K562 (cell line): Measurements from ENCODE around the gene SRGAP3. TPM values are rescaled to one million over a fixed set of nuclear protein-coding genes. Genes with fewer than 3 reads are reported as not detected.

Experiments
- ATAC-seq: fragments of 200-7000 bp; cut with Tn5 transposase; 3 replicates; pipeline ENCODE4 v1.9.1; 2020; ENCODE audit warnings: moderate library complexity
- BruUV-seq: library from RNA; stranded (reverse); fragments of 400-500 nt; replicated peaks from 2 replicates; lab custom pipeline; 2021; lab: Mats Ljungman, UMichigan
- CTCF ChIA-PET: fragments of 300-600 bp; formaldehyde crosslinking; extraction: SDS; loops from one replicate; lab custom pipeline; 2021; ENCODE audit warnings: low intra/inter-chr PET ratio; lab: Yijun Ruan, JAX
- POLR2A ChIA-PET: fragments of 300-600, 350-650 bp; sonication (Branson Sonifier 250); formaldehyde crosslinking; extraction: SDS; loops from one replicate; lab custom pipeline; 2021; ENCODE audit warnings: antibody characterized with exemption, inconsistent platforms; lab: Yijun Ruan, JAX
- DNase-seq, 4 experiments: peaks; one replicate each; pipeline versions ENCODE4 v3.0.0 to v3.0.0-alpha.2; 2011 to 2018; ENCODE audit warnings: low spot score in 3 of 4, mixed read lengths in 3 of 4; ENCODE audit errors: extremely low read depth in 1 of 4
- FAIRE-seq: peaks from 2 replicates; lab custom pipeline; 2011; peaks lifted over from hg19 to GRCh38; lab: Jason Lieb, UNC
- H2AFZ ChIP-seq: 2 replicates; pipeline ENCODE4 v1.6.0; 2011; ENCODE audit warnings: low read depth, low read length, control low read depth, inconsistent platforms
- H3K27ac ChIP-seq: fragments of 200-600 bp; 3 replicates; pipeline ENCODE4 v1.8.0; 2011; ENCODE audit warnings: low read depth, mild to moderate bottlenecking, control low read depth, inconsistent platforms, low read length, moderate library complexity, mixed read lengths; ENCODE audit errors: extremely low read depth
- H3K27me3 ChIP-seq, 2 experiments: fragments of 300-600 bp in 1 of 2; 2 replicates in 1 of 2; 3 replicates in 1 of 2; pipeline versions ENCODE4 v1.6.0 to v1.8.0; 2011; ENCODE audit warnings: inconsistent platforms in 2 of 2, low read length in 2 of 2, mild to moderate bottlenecking in 1 of 2, mixed read lengths in 1 of 2, moderate library complexity in 1 of 2; ENCODE audit not compliant: control insufficient read depth in 2 of 2, insufficient read depth in 2 of 2
- H3K36me3 ChIP-seq: fragments of 300-600 bp; 3 replicates; pipeline ENCODE4 v1.8.0; 2011; ENCODE audit warnings: mild to moderate bottlenecking, low read length, inconsistent platforms; ENCODE audit not compliant: control insufficient read depth, insufficient read depth
- H3K4me1 ChIP-seq, 2 experiments: fragments of 200-600 bp in 1 of 2; replicated peaks in 1 of 2; 2 replicates in 1 of 2; 3 replicates in 1 of 2; pipeline versions ENCODE4 v1.5.1 to v1.8.0; 2011; ENCODE audit warnings: inconsistent platforms in 2 of 2, low read length in 2 of 2, mild to moderate bottlenecking in 1 of 2, mixed read lengths in 1 of 2, moderate library complexity in 1 of 2; ENCODE audit not compliant: control insufficient read depth in 2 of 2, insufficient read depth in 2 of 2
- H3K4me2 ChIP-seq: 2 replicates; pipeline ENCODE4 v1.6.1; 2011; ENCODE audit warnings: low read length, control low read depth, inconsistent platforms, mixed read lengths; ENCODE audit not compliant: insufficient read depth
- H3K4me3 ChIP-seq: fragments of 200-600 bp; sonication (generic), shearing (Covaris generic); 2 replicates; pipeline ENCODE4 v1.5.1; 2016; ENCODE audit warnings: control low read depth, inconsistent platforms
- H3K79me2 ChIP-seq: fragments of 200-600 bp; 3 replicates; pipeline ENCODE4 v1.8.0; 2011; ENCODE audit warnings: low read length, inconsistent platforms; ENCODE audit not compliant: control insufficient read depth, insufficient read depth
- H3K9ac ChIP-seq, 2 experiments: 2 replicates each; pipeline versions ENCODE4 v1.6.0 to v1.6.1; 2011; ENCODE audit warnings: low read depth in 2 of 2, low read length in 2 of 2, control low read depth in 1 of 2, inconsistent platforms in 1 of 2, mild to moderate bottlenecking in 1 of 2, mixed read lengths in 1 of 2; ENCODE audit not compliant: insufficient read depth in 1 of 2
- H3K9me1 ChIP-seq: one replicate; pipeline ENCODE4 v1.6.0; 2011; ENCODE audit warnings: inconsistent platforms, mild to moderate bottlenecking, low read length, moderate library complexity; ENCODE audit not compliant: control insufficient read depth, insufficient read depth
- H3K9me3 ChIP-seq: replicated peaks from 2 replicates; pipeline ENCODE4 v1.5.1; 2011; ENCODE audit warnings: low read depth, low read length, inconsistent platforms; ENCODE audit not compliant: control insufficient read depth, insufficient read depth
- H4K20me1 ChIP-seq: replicated peaks from 2 replicates; pipeline ENCODE4 v1.6.1; 2011; ENCODE audit warnings: low read length, inconsistent platforms, mixed read lengths; ENCODE audit not compliant: control insufficient read depth, insufficient read depth
- MBD1 ChIP-seq: fragments of 250-450 bp; sonication (Bioruptor Pico); IDR thresholded peaks from 2 replicates; pipeline ENCODE4 v1.8.0; 2022; ENCODE audit warnings: inconsistent platforms
- POLR2AphosphoS2 ChIP-seq: IDR thresholded peaks from 2 replicates; pipeline ENCODE4 v1.6.1; 2012; ENCODE audit warnings: low read length, improper control_type of control experiment
- WGBS: fragments of 100-300 bp; shearing (Covaris generic); methylation state at CpG from one replicate; pipeline ENCODE4 v1.1.6; 2016; ENCODE audit warnings: low coverage, mixed read lengths; ENCODE audit not compliant: insufficient coverage; ENCODE audit errors: missing lambda C conversion rate; 5-methylcytosine and 5-hydroxymethylcytosine counted together
- in situ Hi-C: fragments of 300-500 bp; cut with MboI; formaldehyde crosslinking; loops from 4 replicates; pipeline ENCODE4 v1.15.0; 2018; ENCODE audit warnings: inconsistent platforms, mixed read lengths
- intact Hi-C: fragments of 100-400 bp; cut with micrococcal nuclease; formaldehyde crosslinking; loops from 2 replicates; pipeline ENCODE4 v1.14.2; 2022
- polyA plus RNA-seq, 8 experiments: library from polyadenylated mRNA; depleted of rRNA in 4 of 8; stranded (reverse) in 5 of 8; unstranded in 3 of 8; fragments of >200 nt; fragmentation: Nextera tagmentation in 2 of 8; fragmentation: Illumina TruSeq in 1 of 8; extraction: Ambion mirVana in 2 of 8; extraction: Trizol in 1 of 8; gene quantifications; 2 replicates each; pipeline versions ENCODE4 v1.2.1 to v1.2.3, GENCODE V29; 2011 to 2014; ENCODE audit warnings: inconsistent platforms in 1 of 8, missing spikeins in 1 of 8
- total RNA-seq, 7 experiments: library from RNA; depleted of rRNA in 6 of 7; stranded (reverse); fragments of >200 nt in 6 of 7; fragmentation: Illumina TruSeq in 2 of 7; extraction: Trizol in 2 of 7; gene quantifications; 2 replicates each; pipeline versions ENCODE4 v1.2.1 to v1.2.3, GENCODE V29; 2011 to 2021; ENCODE audit warnings: low replicate concordance in 1 of 7

The SRGAP3 gene
- total and polyA plus RNA-seq, 9 of the 15 experiments (the other 6 are each of a cell fraction or from before 2014, with no cell fraction given): 0.11 to 0.85 (median 0.35) TPM; not detected in 2

GRCh38 chr3:9091486-9092235 lies 157.8 kb downstream of the SRGAP3 start:
- no peak overlapping the region for H3K4me2 ChIP-seq
- no peaks in the 10 kb centered on the region for H3K4me1 ChIP-seq
- no peak overlapping the region for H3K4me3 ChIP-seq
- ChIA-PET POLR2A (no interaction called here), CTCF (no interaction called here)
- no peak overlapping the region for H2AFZ ChIP-seq
- no TSS peak for BruUV-seq
- TF ChIP-seq POLR2AphosphoS2 (no peak), MBD1 (CRISPR knock-in tag) (no peak)
- ATAC-seq: no peak
- peaks cover 9 to 29% of the 10 kb centered on the region in 2 experiments; a peak in 3 of 5 replicates for H3K27me3 ChIP-seq
- under 1% methylated on average over 15 of the region's 15 CpGs for WGBS
- intact Hi-C loops (no loop called here), in situ Hi-C loops (no loop called here)
- H4K20me1 ChIP-seq: peaks cover 3% of the 10 kb centered on the region; the same call in 1 of the 2 replicates
- no peaks in the 10 kb centered on the region for H3K36me3 ChIP-seq
- H3K27ac ChIP-seq: no peak overlapping the region
- no peaks in the 10 kb centered on the region for H3K9me3 ChIP-seq
- FAIRE-seq: no peak
- DNase-seq: no peak
- H3K79me2 ChIP-seq: no peaks in the 10 kb centered on the region
- no peak overlapping the region for H3K9ac ChIP-seq
- no peaks in the 10 kb centered on the region for H3K9me1 ChIP-seq
